Caco-2 (cell line): ENCODE data around the gene PTPRN2. TPM values are rescaled to one million over a fixed set of nuclear protein-coding genes. Genes with fewer than 3 reads are reported as not detected.

ENCODE experiments used
- BruUV-seq: library from RNA; stranded (reverse); fragments of 400-500 nt; replicated peaks from 2 replicates; lab custom pipeline; 2021; lab: Mats Ljungman, UMichigan
- CTCF ChIA-PET: fragments of 300-600 bp; sonication (Branson Sonifier 250); formaldehyde crosslinking; loops from one replicate; lab custom pipeline; 2022; ENCODE audit warnings: antibody characterized with exemption; lab: Charles Lee
- POLR2A ChIA-PET: fragments of 300-600 bp; sonication (Branson Sonifier 250); formaldehyde crosslinking; loops from one replicate; lab custom pipeline; 2022; ENCODE audit warnings: antibody characterized with exemption; lab: Charles Lee
- DNase-seq, 2 experiments: peaks; one replicate each; pipeline versions ENCODE4 v3.0.0 to v3.0.0-alpha.2; 2020 to 2022
- H3K27me3 ChIP-seq: replicated peaks from 2 replicates; pipeline ENCODE4 v1.6.0; 2011; ENCODE audit warnings: low read length; ENCODE audit not compliant: control insufficient read depth, insufficient read depth
- H3K36me3 ChIP-seq: 2 replicates; pipeline ENCODE4 v1.5.1; 2011; ENCODE audit warnings: low read length; ENCODE audit not compliant: control insufficient read depth, insufficient read depth
- H3K4me1 ChIP-seq: fragments of 250-450 bp; sonication (Bioruptor Pico); 2 replicates; pipeline ENCODE4 v1.5.1; 2020; ENCODE audit warnings: mild to moderate bottlenecking
- H3K4me3 ChIP-seq: 2 replicates; pipeline ENCODE4 v1.5.1; 2011; ENCODE audit warnings: low read depth, mild to moderate bottlenecking, control low read depth, low read length
- H3K9me3 ChIP-seq: fragments of 250-450 bp; sonication (Bioruptor Pico); 2 replicates; pipeline ENCODE4 v1.5.1; 2020; ENCODE audit warnings: mild to moderate bottlenecking, moderate library complexity
- H3K27ac Mint-ChIP-seq: one replicate; pipeline ENCODE4 v1.8.0; 2022; ENCODE audit warnings: mixed read lengths; ENCODE audit not compliant: unreplicated experiment
- H3K27me3 Mint-ChIP-seq: one replicate; pipeline ENCODE4 v1.8.0; 2022; ENCODE audit warnings: mixed read lengths; ENCODE audit not compliant: insufficient read depth, unreplicated experiment
- H3K36me3 Mint-ChIP-seq: one replicate; pipeline ENCODE4 v1.8.0; 2022; ENCODE audit warnings: mild to moderate bottlenecking, mixed read lengths; ENCODE audit not compliant: insufficient read depth, unreplicated experiment
- H3K4me1 Mint-ChIP-seq: one replicate; pipeline ENCODE4 v1.8.0; 2022; ENCODE audit warnings: low read depth, mixed read lengths; ENCODE audit not compliant: unreplicated experiment
- H3K4me3 Mint-ChIP-seq: one replicate; pipeline ENCODE4 v1.8.0; 2022; ENCODE audit warnings: mild to moderate bottlenecking, moderate library complexity, mixed read lengths; ENCODE audit not compliant: unreplicated experiment
- H3K9me3 Mint-ChIP-seq: one replicate; pipeline ENCODE4 v1.8.0; 2022; ENCODE audit warnings: mixed read lengths; ENCODE audit not compliant: unreplicated experiment
- intact Hi-C: fragments of 100-400 bp; cut with micrococcal nuclease; formaldehyde crosslinking; loops from one replicate; pipeline ENCODE4 v1.10.0; 2022; ENCODE audit not compliant: unreplicated experiment
- total RNA-seq: library from RNA; stranded (reverse); gene quantifications from 2 replicates; pipeline ENCODE4 v1.2.3, GENCODE V29; 2022
- TF ChIP-seq, protein P1 (sequence below), 2 experiments: fragments of 200-600 bp in 1 of 2; IDR thresholded peaks; 1 replicate in 1 of 2; 2 replicates in 1 of 2; pipeline versions ENCODE4 v1.5.1 to v1.8.0; 2011 to 2022; ENCODE audit warnings: antibody characterized with exemption in 1 of 2, control low read depth in 1 of 2, inconsistent platforms in 1 of 2, low read depth in 1 of 2, low read length in 1 of 2, mild to moderate bottlenecking in 1 of 2, moderate library complexity in 1 of 2; ENCODE audit not compliant: insufficient read depth in 1 of 2, severe bottlenecking in 1 of 2, unreplicated experiment in 1 of 2

Gene PTPRN2
- total RNA-seq, 1 experiment from 2014 or later = 1.4 TPM

DNA sequence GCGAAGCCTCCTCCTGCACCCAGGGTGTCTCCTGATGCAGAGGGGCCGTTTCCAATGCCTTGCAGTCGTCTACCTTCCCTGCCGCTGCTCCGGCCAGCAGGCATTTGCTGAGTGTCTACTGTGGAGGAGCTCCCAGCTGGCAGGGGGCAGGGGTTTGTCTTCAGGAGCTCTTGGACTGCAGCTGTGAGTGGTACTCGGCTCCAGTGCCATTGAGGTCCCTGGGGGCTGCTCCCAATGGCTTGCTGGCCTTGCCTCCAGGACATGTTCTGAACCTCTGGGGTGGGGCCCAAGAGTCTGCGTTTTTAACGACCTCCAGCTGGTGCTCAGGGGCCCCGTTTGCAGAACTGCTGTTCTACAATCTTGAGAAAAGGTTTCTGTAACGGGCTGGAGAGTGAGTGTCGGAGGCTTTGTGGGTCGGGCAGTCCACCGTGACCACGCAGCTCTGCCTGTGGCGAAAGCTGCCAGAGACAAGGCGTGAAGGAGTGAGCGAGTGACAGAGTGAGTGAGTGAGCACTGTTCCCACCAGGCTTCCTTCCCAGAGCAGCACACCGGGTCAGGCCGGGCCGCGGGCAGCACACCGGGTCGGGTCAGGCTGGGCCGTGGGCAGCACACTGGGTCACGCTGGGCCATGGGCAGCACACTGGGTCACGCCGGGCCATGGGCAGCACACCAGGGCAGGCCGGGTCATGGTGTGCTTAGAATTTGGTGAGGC is 520.2 kb downstream of the PTPRN2 start:
- Mint-ChIP-seq H3K4me1 (no peaks in the 10 kb centered on the region), H3K36me3 (no peaks in the 10 kb centered on the region), H3K27ac (no peak overlapping the region), H3K9me3 (peaks cover 13% of the 10 kb centered on the region), H3K27me3 (no peaks in the 10 kb centered on the region), H3K4me3 (no peak overlapping the region)
- no TSS peak for BruUV-seq
- intact Hi-C loops = no loop called here
- DNase-seq = no peak
- Histone ChIP-seq H3K4me1 (no peaks in the 10 kb centered on the region), H3K36me3 (no peaks in the 10 kb centered on the region), H3K4me3 (no peak overlapping the region), H3K9me3 (no peaks in the 10 kb centered on the region; the same call in none of the 2 replicates), H3K27me3 (no peaks in the 10 kb centered on the region)
- TF ChIP-seq, protein P1, sequence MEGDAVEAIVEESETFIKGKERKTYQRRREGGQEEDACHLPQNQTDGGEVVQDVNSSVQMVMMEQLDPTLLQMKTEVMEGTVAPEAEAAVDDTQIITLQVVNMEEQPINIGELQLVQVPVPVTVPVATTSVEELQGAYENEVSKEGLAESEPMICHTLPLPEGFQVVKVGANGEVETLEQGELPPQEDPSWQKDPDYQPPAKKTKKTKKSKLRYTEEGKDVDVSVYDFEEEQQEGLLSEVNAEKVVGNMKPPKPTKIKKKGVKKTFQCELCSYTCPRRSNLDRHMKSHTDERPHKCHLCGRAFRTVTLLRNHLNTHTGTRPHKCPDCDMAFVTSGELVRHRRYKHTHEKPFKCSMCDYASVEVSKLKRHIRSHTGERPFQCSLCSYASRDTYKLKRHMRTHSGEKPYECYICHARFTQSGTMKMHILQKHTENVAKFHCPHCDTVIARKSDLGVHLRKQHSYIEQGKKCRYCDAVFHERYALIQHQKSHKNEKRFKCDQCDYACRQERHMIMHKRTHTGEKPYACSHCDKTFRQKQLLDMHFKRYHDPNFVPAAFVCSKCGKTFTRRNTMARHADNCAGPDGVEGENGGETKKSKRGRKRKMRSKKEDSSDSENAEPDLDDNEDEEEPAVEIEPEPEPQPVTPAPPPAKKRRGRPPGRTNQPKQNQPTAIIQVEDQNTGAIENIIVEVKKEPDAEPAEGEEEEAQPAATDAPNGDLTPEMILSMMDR (IDR thresholded peaks at IDR 0.05; ENCODE audit: insufficient read depth in 1 of 2, low read depth in 1 of 2, low read length in 1 of 2, severe bottlenecking in 1 of 2, unreplicated experiment in 1 of 2) = no peak
- POLR2A ChIA-PET = no interaction called here
- CTCF ChIA-PET = no interaction called here

DNA sequence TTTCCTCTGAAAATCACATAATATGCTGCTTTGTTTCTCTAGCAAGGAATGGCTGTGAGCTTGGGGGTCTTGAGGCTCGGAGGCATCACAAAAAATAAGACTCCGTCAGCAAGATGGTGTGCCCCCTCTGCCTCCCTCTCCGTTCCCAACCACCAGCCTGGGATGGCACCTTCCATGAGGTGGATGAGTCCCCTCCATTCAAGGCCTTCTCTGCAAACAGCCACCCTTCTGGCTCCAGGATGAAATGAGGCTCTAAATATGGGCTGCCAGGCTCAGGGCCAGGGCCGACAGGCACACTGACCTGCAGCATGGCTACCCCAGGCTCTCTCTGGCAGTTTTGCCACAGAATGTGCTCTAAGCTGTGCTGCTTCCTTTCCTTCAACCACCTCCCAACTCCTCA is 521.5 kb downstream of the PTPRN2 start:
- BruUV-seq = no TSS peak
- intact Hi-C loops = no loop called here
- Mint-ChIP-seq H3K9me3 (peaks cover 13% of the 10 kb centered on the region), H3K36me3 (no peaks in the 10 kb centered on the region), H3K4me1 (no peaks in the 10 kb centered on the region), H3K27ac (no peak overlapping the region), H3K4me3 (no peak overlapping the region), H3K27me3 (no peaks in the 10 kb centered on the region)
- Histone ChIP-seq H3K4me1 (no peaks in the 10 kb centered on the region), H3K27me3 (no peaks in the 10 kb centered on the region), H3K4me3 (no peak overlapping the region), H3K9me3 (peaks cover 9% of the 10 kb centered on the region), H3K36me3 (no peaks in the 10 kb centered on the region)
- ChIA-PET CTCF (no interaction called here), POLR2A (no interaction called here)
- TF ChIP-seq, protein P1 (IDR thresholded peaks at IDR 0.05; ENCODE audit: insufficient read depth in 1 of 2, low read depth in 1 of 2, low read length in 1 of 2, severe bottlenecking in 1 of 2, unreplicated experiment in 1 of 2) = no peak
- DNase-seq = no peak

DNA sequence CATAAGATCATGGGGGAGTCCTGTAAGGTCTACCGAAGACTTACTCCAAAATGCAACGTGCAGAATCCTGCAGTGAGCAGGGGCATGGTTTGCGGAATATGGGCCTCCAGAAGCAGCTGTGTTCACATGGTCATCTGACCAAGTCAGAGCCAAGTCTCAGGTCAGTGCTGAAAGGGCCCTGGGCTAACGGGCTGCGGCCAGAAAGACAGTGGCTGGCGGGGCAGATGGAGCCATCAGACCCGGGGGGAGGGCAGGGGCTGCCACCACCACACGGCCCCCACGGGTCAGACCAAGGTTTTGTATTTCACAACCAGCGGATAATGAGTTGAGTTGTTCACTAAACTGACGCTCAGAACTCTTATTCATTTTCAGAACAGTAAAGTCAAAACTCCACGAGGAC is 522.3 kb downstream of the PTPRN2 start:
- no peak overlapping the region for H3K4me3 Mint-ChIP-seq
- Histone ChIP-seq H3K27me3 (no peaks in the 10 kb centered on the region), H3K4me1 (no peaks in the 10 kb centered on the region), H3K4me3 (no peak overlapping the region), H3K9me3 (peaks cover 9% of the 10 kb centered on the region), H3K36me3 (no peaks in the 10 kb centered on the region)
- no peak for DNase-seq
- peaks cover 13% of the 10 kb centered on the region for H3K9me3 Mint-ChIP-seq
- no peaks in the 10 kb centered on the region for H3K27me3 Mint-ChIP-seq
- TF ChIP-seq, protein P1 (IDR thresholded peaks at IDR 0.05; ENCODE audit: insufficient read depth in 1 of 2, low read depth in 1 of 2, low read length in 1 of 2, severe bottlenecking in 1 of 2, unreplicated experiment in 1 of 2) = no peak
- ChIA-PET CTCF (no interaction called here), POLR2A (no interaction called here)
- H3K36me3 Mint-ChIP-seq = no peaks in the 10 kb centered on the region
- H3K4me1 Mint-ChIP-seq = no peaks in the 10 kb centered on the region
- no peak overlapping the region for H3K27ac Mint-ChIP-seq
- intact Hi-C loops = no loop called here
- no TSS peak for BruUV-seq
